ENCODE measurements around the gene CHRM5. TPM values are rescaled to one million over a fixed set of nuclear protein-coding genes. Genes with fewer than 3 reads are reported as not detected.

The CHRM5 gene
- total and polyA plus RNA-seq, 2 donors from 2014 or later: 0.06 TPM; not detected in 1

GRCh38 chr15:33941279-33942063 is 26.8 kb upstream of the CHRM5 start:
- H3K36me3 ChIP-seq (ENCODE audit: control insufficient read depth in 2 of 3, insufficient read depth in 3 of 3, low read length in 3 of 3): no peaks in the 10 kb centered on the region
- H3K9ac ChIP-seq (ENCODE audit: low read length in 3 of 3): no peak overlapping the region
- H3K27ac ChIP-seq (ENCODE audit: low read depth in 2 of 2, low read length in 2 of 2): no peak overlapping the region
- H3K27me3 ChIP-seq (ENCODE audit: control insufficient read depth, insufficient read depth, low read length): no peaks in the 10 kb centered on the region
- no peaks in the 10 kb centered on the region for H3K9me3 ChIP-seq (ENCODE audit: control insufficient read depth in 2 of 3, insufficient read depth in 1 of 3, low read length in 3 of 3)
- FAIRE-seq (peak; percentile 38), DNase-seq (no peak)
- intact Hi-C loops (cut with DNase I): no loop called here
- no peak for TF ChIP-seq CTCF (IDR thresholded peaks at IDR 0.05; ENCODE audit: borderline replicate concordance, extremely low read depth, insufficient read depth)
- no peaks in the 10 kb centered on the region for H3K4me1 ChIP-seq (ENCODE audit: control insufficient read depth in 2 of 3, insufficient read depth in 2 of 3, low read depth in 1 of 3, low read length in 3 of 3)
- no peak overlapping the region for H3K4me3 ChIP-seq (ENCODE audit: low read length in 3 of 3)

GRCh38 chr15:33946152-33946551 is 22.1 kb upstream of the CHRM5 start:
- no peaks in the 10 kb centered on the region for H3K36me3 ChIP-seq (ENCODE audit: control insufficient read depth in 2 of 3, insufficient read depth in 3 of 3, low read length in 3 of 3)
- H3K9ac ChIP-seq (ENCODE audit: low read length in 3 of 3): no peak overlapping the region
- H3K27me3 ChIP-seq (ENCODE audit: control insufficient read depth, insufficient read depth, low read length): no peaks in the 10 kb centered on the region
- H3K27ac ChIP-seq (ENCODE audit: low read depth in 2 of 2, low read length in 2 of 2): no peak overlapping the region
- intact Hi-C loops (cut with DNase I): no loop called here
- no peaks in the 10 kb centered on the region for H3K9me3 ChIP-seq (ENCODE audit: control insufficient read depth in 2 of 3, insufficient read depth in 1 of 3, low read length in 3 of 3)
- TF ChIP-seq CTCF (IDR thresholded peaks at IDR 0.05; ENCODE audit: borderline replicate concordance, extremely low read depth, insufficient read depth): no peak
- no peaks in the 10 kb centered on the region for H3K4me1 ChIP-seq (ENCODE audit: control insufficient read depth in 2 of 3, insufficient read depth in 2 of 3, low read depth in 1 of 3, low read length in 3 of 3)
- H3K4me3 ChIP-seq (ENCODE audit: low read length in 3 of 3): no peak overlapping the region
- DNase-seq: peak in 3 of 5 donors; percentile 32 to 82 (median 76)
- no peak for FAIRE-seq

- no peak for FAIRE-seq
- intact Hi-C loops (cut with DNase I): no loop called here
Measured at GRCh38 chr15:33955945-33956344, 12.4 kb upstream of the CHRM5 start.

More at GRCh38 chr15:33955945-33956344, 12.4 kb upstream of the CHRM5 start:
- Histone ChIP-seq H3K9me3 (ENCODE audit: control insufficient read depth in 2 of 3, insufficient read depth in 1 of 3, low read length in 3 of 3) (no peaks in the 10 kb centered on the region), H3K4me3 (ENCODE audit: low read length in 3 of 3) (no peak overlapping the region), H3K9ac (ENCODE audit: low read length in 3 of 3) (no peak overlapping the region), H3K36me3 (ENCODE audit: control insufficient read depth in 2 of 3, insufficient read depth in 3 of 3, low read length in 3 of 3) (no peaks in the 10 kb centered on the region), H3K27me3 (ENCODE audit: control insufficient read depth, insufficient read depth, low read length) (no peaks in the 10 kb centered on the region), H3K4me1 (ENCODE audit: control insufficient read depth in 2 of 3, insufficient read depth in 2 of 3, low read depth in 1 of 3, low read length in 3 of 3) (peaks cover 0 to 2% (median 0%) of the 10 kb centered on the region in 3 donors), H3K27ac (ENCODE audit: low read depth in 2 of 2, low read length in 2 of 2) (no peak overlapping the region)
- no peak for TF ChIP-seq CTCF (IDR thresholded peaks at IDR 0.05; ENCODE audit: borderline replicate concordance, extremely low read depth, insufficient read depth)
- peak in 3 of 5 donors; percentile 35 to 54 (median 50) for DNase-seq
